GM12878 (cell line): ENCODE results near the gene SBNO1.

Experiments
- ATF7 ChIP-seq: fragments of 450-650 bp; IDR thresholded peaks from 2 replicates; pipeline ENCODE4 v1.6.1; 2016; ENCODE audit warnings: low read depth, mild to moderate bottlenecking
- CTCF ChIP-seq, 3 experiments: IDR thresholded peaks in 2 of 3; conservative IDR thresholded peaks in 1 of 3; 2 replicates each; pipeline ENCODE4 v1.5.1; 2011; ENCODE audit warnings: low read depth in 3 of 3, low read length in 3 of 3, mild to moderate bottlenecking in 3 of 3, control low read depth in 2 of 3, moderate library complexity in 2 of 3, inconsistent platforms in 1 of 3, mixed read lengths in 1 of 3; ENCODE audit not compliant: control insufficient read depth in 2 of 3, insufficient read depth in 1 of 3; ENCODE audit errors: extremely low read depth in 1 of 3
- MEF2A ChIP-seq: IDR thresholded peaks from 2 replicates; pipeline ENCODE4 v1.6.1; 2011; ENCODE audit warnings: low read depth, mild to moderate bottlenecking, low read length, moderate library complexity; ENCODE audit not compliant: insufficient read depth
- NRF1 ChIP-seq: conservative IDR thresholded peaks from 2 replicates; pipeline ENCODE4 v1.6.1; 2011; ENCODE audit warnings: mild to moderate bottlenecking, low read depth, low read length, improper control_type of control experiment
- POLR2AphosphoS5 ChIP-seq: IDR thresholded peaks from 2 replicates; pipeline ENCODE4 v1.6.1; 2011; ENCODE audit warnings: mild to moderate bottlenecking, low read length, inconsistent platforms
- RAD21 ChIP-seq: IDR thresholded peaks from 2 replicates; pipeline ENCODE4 v1.6.1; 2011; ENCODE audit warnings: mild to moderate bottlenecking, low read depth, low read length, moderate library complexity; ENCODE audit not compliant: insufficient read depth
- SREBF2 ChIP-seq: IDR thresholded peaks from 2 replicates; pipeline ENCODE4 v1.6.1; 2012; ENCODE audit warnings: mild to moderate bottlenecking, low read length
- ZNF592 ChIP-seq: fragments of 450-650 bp; IDR thresholded peaks from 2 replicates; pipeline ENCODE4 v1.6.1; 2017; ENCODE audit warnings: mild to moderate bottlenecking, moderate library complexity

GRCh38 chr12:123265851-123266678 is 98.6 kb downstream of the SBNO1 start:
- TF ChIP-seq ATF7 (no peak), CTCF (IDR thresholded peaks at IDR 0.05 in 2 of 3, conservative IDR thresholded peaks at IDR 0.05 in 1 of 3; ENCODE audit: control insufficient read depth in 2 of 3, extremely low read depth in 1 of 3, insufficient read depth in 1 of 3, low read depth in 3 of 3, low read length in 3 of 3) (no peak), SREBF2 (no peak), MEF2A (no peak), RAD21 (no peak), NRF1 (no peak), ZNF592 (no peak), POLR2AphosphoS5 (no peak)
